Esophagus squamous epithelium (tissue), 5 donors: Measurements from ENCODE around the gene SGTA. TPM values are rescaled to one million over a fixed set of nuclear protein-coding genes. Genes with fewer than 3 reads are reported as not detected.
A peak's percentile ranks its signal among the peaks of the same experiment; 100 is the strongest.

ENCODE experiments used
- DNase-seq: peaks from one replicate; lab custom pipeline; 2025; lab: John Stamatoyannopoulos, UW
- H3K27ac ChIP-seq, 4 donors: fragments of 200-600 bp; sonication (generic); one replicate each; pipeline ENCODE4 v1.5.1; 2016 to 2019; ENCODE audit warnings: mild to moderate bottlenecking in 1 of 4
- H3K27me3 ChIP-seq, 4 donors: fragments of 200-600 bp; sonication (generic); 1 replicate in 3 of 4; 2 replicates in 1 of 4; pipeline versions ENCODE4 v1.5.1 to v1.6.0; 2017 to 2021; ENCODE audit warnings: antibody characterized with exemption in 1 of 4
- H3K36me3 ChIP-seq, 3 donors: fragments of 200-600 bp; sonication (generic); one replicate each; pipeline ENCODE4 v1.5.1; 2016 to 2019
- H3K4me1 ChIP-seq, 3 donors: fragments of 200-600 bp; sonication (generic); one replicate each; pipeline ENCODE4 v1.5.1; 2017 to 2019
- H3K4me3 ChIP-seq, 4 donors: fragments of 200-600 bp; sonication (generic); 1 replicate in 3 of 4; 2 replicates in 1 of 4; pipeline ENCODE4 v1.5.1; 2016 to 2019; ENCODE audit warnings: mild to moderate bottlenecking in 2 of 4, moderate library complexity in 1 of 4
- H3K9me3 ChIP-seq, 3 donors: fragments of 200-600 bp; sonication (generic); one replicate each; pipeline ENCODE4 v1.5.1; 2016 to 2019
- POLR2A ChIP-seq, 4 donors: fragments of 450-650 bp; IDR thresholded peaks; one replicate each; pipeline ENCODE4 v1.6.1; 2017; ENCODE audit warnings: antibody characterized with exemption in 4 of 4, mild to moderate bottlenecking in 4 of 4, moderate library complexity in 3 of 4
- WGBS, 2 donors: methylation state at CpG; one replicate each; pipeline ENCODE4 v1.1.5; 2018; 5-methylcytosine and 5-hydroxymethylcytosine counted together
- intact Hi-C: fragments of 100-400 bp; cut with DNase I; formaldehyde crosslinking; loops from one replicate; pipeline ENCODE4 v1.15.0; 2022
- total RNA-seq, 4 donors: library from RNA; depleted of rRNA; stranded (reverse); fragments of >200 nt; gene quantifications; one replicate each; pipeline ENCODE4 v1.1.0, GENCODE V29; 2016
- TF ChIP-seq, protein P1 (sequence below), 6 experiments: fragments of 450-650 bp in 4 of 6; fragments of 200-600 bp in 2 of 6; sonication (generic) in 2 of 6; IDR thresholded peaks; one replicate each; pipeline ENCODE4 v1.5.1; 2016 to 2019; ENCODE audit warnings: antibody characterized with exemption in 6 of 6, mild to moderate bottlenecking in 4 of 6, moderate library complexity in 4 of 6
- donor health status: DM: yes; HTN: yes; CAD: no.

The SGTA gene
- total RNA-seq, 4 donors from 2014 or later = 30.6 to 45.0 (median 42.8) TPM

GRCh38 chr19:2722541-2723344 lies 60.3 kb downstream of the SGTA start:
- Histone ChIP-seq H3K4me3 (no peak overlapping the region), H3K36me3 (no peaks in the 10 kb centered on the region), H3K4me1 (peaks cover 29 to 50% (median 29%) of the 10 kb centered on the region in 3 donors), H3K27ac (peak overlapping the region in 3 of 4 donors; percentile 50 to 62 (median 60)), H3K9me3 (no peaks in the 10 kb centered on the region), H3K27me3 (peaks cover 0 to 89% (median 10%) of the 10 kb centered on the region in 4 donors)
- no peak for TF ChIP-seq POLR2A (IDR thresholded peaks at IDR 0.05)
- TF ChIP-seq, protein P1, sequence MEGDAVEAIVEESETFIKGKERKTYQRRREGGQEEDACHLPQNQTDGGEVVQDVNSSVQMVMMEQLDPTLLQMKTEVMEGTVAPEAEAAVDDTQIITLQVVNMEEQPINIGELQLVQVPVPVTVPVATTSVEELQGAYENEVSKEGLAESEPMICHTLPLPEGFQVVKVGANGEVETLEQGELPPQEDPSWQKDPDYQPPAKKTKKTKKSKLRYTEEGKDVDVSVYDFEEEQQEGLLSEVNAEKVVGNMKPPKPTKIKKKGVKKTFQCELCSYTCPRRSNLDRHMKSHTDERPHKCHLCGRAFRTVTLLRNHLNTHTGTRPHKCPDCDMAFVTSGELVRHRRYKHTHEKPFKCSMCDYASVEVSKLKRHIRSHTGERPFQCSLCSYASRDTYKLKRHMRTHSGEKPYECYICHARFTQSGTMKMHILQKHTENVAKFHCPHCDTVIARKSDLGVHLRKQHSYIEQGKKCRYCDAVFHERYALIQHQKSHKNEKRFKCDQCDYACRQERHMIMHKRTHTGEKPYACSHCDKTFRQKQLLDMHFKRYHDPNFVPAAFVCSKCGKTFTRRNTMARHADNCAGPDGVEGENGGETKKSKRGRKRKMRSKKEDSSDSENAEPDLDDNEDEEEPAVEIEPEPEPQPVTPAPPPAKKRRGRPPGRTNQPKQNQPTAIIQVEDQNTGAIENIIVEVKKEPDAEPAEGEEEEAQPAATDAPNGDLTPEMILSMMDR (IDR thresholded peaks at IDR 0.05) = no peak
- intact Hi-C loops = no loop called here
- 45 to 95% methylated on average over 3 to 7 of the region's 28 CpGs for WGBS, 2 donors
- DNase-seq = no peak

DNA sequence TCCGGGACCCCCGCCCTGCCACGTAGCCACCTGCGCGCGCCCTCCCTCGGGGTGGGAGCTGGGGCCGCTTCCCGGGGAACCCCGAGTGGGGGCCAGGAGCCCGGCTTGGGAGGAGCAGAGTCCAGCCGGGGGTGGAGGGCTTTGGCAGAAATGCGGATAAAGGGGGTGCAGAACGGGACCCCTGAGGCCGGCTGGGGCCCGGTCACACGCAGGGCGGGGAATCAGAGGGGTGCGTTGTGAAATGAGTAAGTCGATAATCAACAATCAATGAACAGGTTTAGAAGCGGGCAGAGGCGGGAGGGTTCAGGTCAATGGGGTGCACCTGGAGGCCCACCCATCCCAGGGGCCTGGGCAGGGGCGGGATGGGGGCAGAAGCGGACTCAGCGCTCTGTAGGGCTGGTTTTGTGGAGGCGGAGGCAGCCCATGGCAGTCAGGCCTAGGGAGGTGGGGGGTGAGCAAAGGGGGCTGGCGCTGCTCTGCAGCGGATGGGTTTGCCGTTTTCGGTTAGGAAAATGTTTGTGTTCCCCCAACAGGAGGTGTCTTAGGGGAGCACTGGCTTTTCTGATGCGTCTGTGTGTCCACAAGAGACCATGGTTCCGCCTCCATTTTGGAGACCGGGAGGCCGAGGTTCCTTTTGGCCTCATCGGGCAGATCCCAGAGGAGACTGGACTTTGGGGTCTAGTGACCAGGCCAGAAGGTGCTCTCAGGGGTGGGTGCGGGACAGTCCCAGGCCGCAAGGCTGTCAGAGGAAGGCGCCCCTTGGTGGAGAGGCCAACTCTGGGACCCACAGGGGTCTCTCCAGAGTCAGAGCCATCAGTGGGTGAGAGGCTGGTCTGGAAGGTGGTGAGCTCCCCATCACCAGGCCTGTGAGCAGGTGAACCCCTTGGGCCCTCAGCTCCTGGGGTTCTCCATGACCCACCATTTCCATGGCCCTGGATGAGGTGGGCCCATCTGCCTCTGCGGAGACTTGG lies 61.2 kb downstream of the SGTA start:
- DNase-seq = no peak
- 27 to 31% methylated on average over 10 to 21 of the region's 39 CpGs for WGBS, 2 donors
- peak overlapping the region in 3 of 4 donors; percentile 55 to 65 (median 60) for H3K27ac ChIP-seq

GRCh38 chr19:2720777-2721569 lies 62.1 kb downstream of the SGTA start, which contains the start of gene DIRAS1:
TSS of gene DIRAS1 (minus strand) at chr19:2721372. CDS start at chr19:2717806, 3,566 bp downstream.
- TF ChIP-seq, protein P1 (IDR thresholded peaks at IDR 0.05) = no peak
- TF ChIP-seq POLR2A (IDR thresholded peaks at IDR 0.05) = no peak
- peaks cover 0 to 4% (median 0%) of the 10 kb centered on the region in 3 donors for H3K9me3 ChIP-seq
- H3K27me3 ChIP-seq = peaks cover 0 to 80% (median 8%) of the 10 kb centered on the region in 4 donors
- WGBS, 2 donors = 0 to 10% methylated on average over 2 to 13 of the region's 100 CpGs
- intact Hi-C loops = no loop called here
- no peaks in the 10 kb centered on the region for H3K36me3 ChIP-seq
- peak within 1 kb of the TSS; percentile 25 to 65 (median 48) for H3K4me3 ChIP-seq
- DNase-seq = no peak
- H3K4me1 ChIP-seq = peaks cover 21 to 39% (median 25%) of the 10 kb centered on the region in 3 donors
- H3K27ac ChIP-seq = peak within 1 kb of the TSS in 3 of 4 donors; percentile 38 to 65 (median 55)

More for the DNA sequence above, 61.2 kb downstream of the SGTA start:
- TF ChIP-seq, protein P1 (IDR thresholded peaks at IDR 0.05) = no peak
- no peak for TF ChIP-seq POLR2A (IDR thresholded peaks at IDR 0.05)
- Histone ChIP-seq H3K4me3 (peak overlapping the region in 3 of 4 donors; percentile 34 to 65 (median 54)), H3K9me3 (no peaks in the 10 kb centered on the region), H3K27me3 (peaks cover 0 to 89% (median 8%) of the 10 kb centered on the region in 4 donors), H3K4me1 (peaks cover 23 to 43% (median 28%) of the 10 kb centered on the region in 3 donors), H3K36me3 (no peaks in the 10 kb centered on the region)
- intact Hi-C loops = no loop called here

- Histone ChIP-seq H3K36me3 (no peaks in the 10 kb centered on the region), H3K4me3 (peak overlapping the region; percentile 25 to 65 (median 48)), H3K4me1 (peaks cover 21 to 39% (median 25%) of the 10 kb centered on the region in 3 donors), H3K9me3 (peaks cover 0 to 12% (median 3%) of the 10 kb centered on the region in 3 donors), H3K27ac (peak overlapping the region in 2 of 4 donors; percentile 34 to 42), H3K27me3 (peaks cover 0 to 71% (median 8%) of the 10 kb centered on the region in 4 donors)
- intact Hi-C loops = no loop called here
- DNase-seq = no peak
- WGBS, 2 donors = 0 to 4% methylated on average over 4 of the region's 37 CpGs
- no peak for TF ChIP-seq POLR2A (IDR thresholded peaks at IDR 0.05)
- TF ChIP-seq, protein P1 (IDR thresholded peaks at IDR 0.05) = no peak
Measured at GRCh38 chr19:2719920-2720776, 62.9 kb downstream of the SGTA start.
